Effector CD8-positive, alpha-beta T cell (primary cell): ENCODE results near the gene ZNRF2.
"Not testable (repeated sequence)": the region's sequence is repeated elsewhere in the genome, so short reads cannot be mapped to it uniquely, and the experiment has no call there.

Source experiments
- DNase-seq: peaks from one replicate; lab custom pipeline; 2025; lab: John Stamatoyannopoulos, UW

The ZNRF2 gene

GRCh38 chr7:30289634-30290033 is 5.2 kb downstream of the ZNRF2 start:
- not testable (repeated sequence) for DNase-seq

DNA sequence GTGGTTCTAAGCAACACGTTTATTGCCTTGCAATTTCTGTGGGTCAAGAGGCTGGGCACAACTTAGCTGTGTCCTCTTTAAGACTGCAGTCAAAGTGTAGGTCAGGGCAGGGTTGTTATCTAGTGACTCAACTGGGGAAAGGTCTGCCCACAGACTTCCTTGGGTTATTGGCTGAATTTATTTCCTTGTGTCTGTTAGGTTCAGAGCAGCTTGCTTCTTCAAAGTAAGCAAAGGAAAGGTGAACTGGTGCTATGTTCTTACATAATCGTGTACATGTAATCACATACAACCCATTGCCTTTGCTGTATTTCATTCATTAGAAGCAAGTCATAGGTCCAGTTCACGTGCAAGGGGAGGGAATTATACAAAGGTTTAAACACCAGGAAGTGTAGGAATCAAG is 5.9 kb downstream of the ZNRF2 start:
- DNase-seq: not testable (repeated sequence)

DNA sequence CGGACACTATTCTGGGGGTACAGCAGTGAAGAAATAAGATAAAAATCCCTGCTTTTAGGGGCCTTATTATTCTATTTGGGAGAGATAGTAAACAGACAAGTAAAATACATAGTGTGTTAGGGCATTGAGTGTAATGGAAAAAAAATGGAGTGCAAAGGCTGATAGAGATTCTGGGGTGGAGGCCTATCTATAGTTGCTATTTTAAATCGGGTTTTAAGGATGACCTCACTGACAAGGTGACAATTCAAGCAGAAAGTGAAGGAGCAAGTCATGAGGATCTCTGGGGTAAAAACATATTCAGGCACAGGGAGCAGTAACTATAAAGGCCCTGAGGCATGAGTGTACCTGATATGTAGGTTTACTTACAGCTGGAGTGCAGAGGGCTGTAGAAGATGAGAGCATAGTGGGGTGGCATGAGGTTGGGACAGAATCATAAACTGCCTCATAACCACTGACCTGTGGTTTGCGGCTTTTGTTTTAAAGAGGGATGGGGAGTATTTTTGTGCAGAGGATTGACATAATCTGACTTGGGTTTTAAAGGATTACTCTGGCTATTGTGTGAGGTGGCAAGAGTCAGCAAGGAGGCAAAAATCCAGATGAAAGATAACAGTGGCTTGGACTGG is 8.1 kb downstream of the ZNRF2 start:
- DNase-seq: not testable (repeated sequence)

- DNase-seq: not testable (repeated sequence)
Measured at GRCh38 chr7:30296304-30296703, 11.9 kb downstream of the ZNRF2 start.

- DNase-seq: not testable (repeated sequence)
Measured at GRCh38 chr7:30297499-30297898, 13.1 kb downstream of the ZNRF2 start.

- DNase-seq: not testable (repeated sequence)
Measured at GRCh38 chr7:30298409-30298808, 14.0 kb downstream of the ZNRF2 start.

GRCh38 chr7:30301751-30302150 is 17.4 kb downstream of the ZNRF2 start:
- DNase-seq: no peak

- no peak for DNase-seq
Measured at GRCh38 chr7:30302656-30303311, 18.4 kb downstream of the ZNRF2 start.

DNA sequence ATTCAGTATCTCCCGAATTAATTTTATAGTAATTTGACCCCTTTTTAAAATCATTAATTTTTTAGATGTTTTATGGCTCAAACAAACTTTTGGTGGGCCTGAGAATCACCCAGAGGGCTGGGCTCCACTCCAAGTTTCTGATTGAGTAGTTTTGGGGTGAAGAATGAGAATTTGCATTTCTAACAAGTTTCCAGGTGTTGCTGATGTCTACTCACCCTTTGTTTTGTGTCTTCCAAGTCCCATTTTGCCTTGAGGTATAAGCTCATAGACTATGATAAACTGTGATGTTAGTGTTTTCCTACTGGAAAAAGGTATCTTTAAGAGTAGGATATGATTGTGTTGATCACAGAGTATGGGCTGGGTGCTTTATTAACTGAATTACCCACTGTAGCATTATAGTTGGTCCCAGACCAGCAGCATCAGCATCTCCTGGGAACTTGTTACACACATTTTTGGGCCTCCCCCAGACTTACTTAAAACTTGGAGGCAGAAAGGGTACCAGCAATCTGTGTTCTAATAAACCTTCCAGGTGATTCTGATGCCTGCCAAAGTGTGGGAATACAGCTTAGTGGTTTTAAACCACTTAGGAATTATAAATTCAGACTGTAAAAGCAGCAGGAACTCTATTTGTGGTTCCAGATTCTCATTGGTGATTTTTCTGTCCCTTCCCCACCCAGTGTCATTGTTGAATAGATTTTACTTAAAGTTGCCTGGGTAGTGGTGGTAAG is 19.1 kb downstream of the ZNRF2 start:
- no peak for DNase-seq

- no peak for DNase-seq
Measured at GRCh38 chr7:30304177-30304884, 19.9 kb downstream of the ZNRF2 start.

- DNase-seq: no peak
Measured at GRCh38 chr7:30306976-30307375, 22.6 kb downstream of the ZNRF2 start.

GRCh38 chr7:30308389-30308788 is 24.0 kb downstream of the ZNRF2 start:
- no peak for DNase-seq

- no peak for DNase-seq
Measured at GRCh38 chr7:30309302-30309701, 24.9 kb downstream of the ZNRF2 start.

DNA sequence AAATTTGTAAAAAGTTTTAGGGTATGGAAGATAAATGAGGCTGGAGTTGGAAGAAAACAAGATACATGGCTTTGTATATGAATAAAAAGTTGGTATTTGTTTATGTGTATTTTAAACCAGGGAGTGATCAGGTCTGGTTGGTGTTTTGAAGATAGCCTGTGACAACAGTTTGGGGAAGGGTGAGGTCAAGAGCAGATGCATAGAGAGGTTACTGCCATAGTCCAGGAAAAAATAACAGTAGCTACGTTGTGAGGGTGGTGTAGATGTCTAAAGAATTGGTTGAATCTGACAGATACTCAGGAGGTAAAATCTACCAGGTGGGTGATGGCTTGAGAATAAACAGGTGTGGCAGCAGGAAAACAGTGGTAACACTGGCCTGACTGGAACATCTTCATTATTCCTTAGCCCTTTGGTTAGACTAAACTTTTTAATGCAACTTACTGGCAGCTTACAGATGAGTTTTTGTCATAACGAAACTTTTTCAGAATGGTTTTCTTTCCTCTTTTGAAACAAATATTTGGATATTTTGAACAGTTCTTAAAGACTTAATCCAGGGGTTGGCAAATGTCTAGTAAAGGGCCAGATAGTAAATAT is 25.5 kb downstream of the ZNRF2 start:
- no peak for DNase-seq

- DNase-seq: no peak
Measured at GRCh38 chr7:30310674-30311362, 26.4 kb downstream of the ZNRF2 start.

DNA sequence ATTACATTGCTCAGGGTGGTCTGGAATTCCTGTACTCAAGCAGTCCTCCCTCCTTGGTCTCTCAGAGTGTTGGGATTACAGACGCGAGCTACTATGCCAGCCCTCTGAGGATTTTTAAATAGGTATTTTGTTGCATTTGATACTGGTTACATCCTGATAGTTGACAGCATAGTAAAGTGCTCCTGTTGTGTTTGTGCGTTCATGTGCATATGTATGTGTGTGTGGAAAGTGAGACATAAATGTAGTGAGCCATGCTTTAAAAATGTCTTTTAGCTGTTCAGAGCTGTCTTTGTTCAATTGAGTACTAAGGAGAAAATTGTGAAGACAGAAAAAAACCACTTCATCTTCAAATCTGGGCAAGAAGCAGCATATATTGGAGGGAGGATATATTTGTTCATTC is 27.8 kb downstream of the ZNRF2 start:
- DNase-seq: no peak

- DNase-seq: no peak
Measured at GRCh38 chr7:30313348-30313747, 29.0 kb downstream of the ZNRF2 start.

DNA sequence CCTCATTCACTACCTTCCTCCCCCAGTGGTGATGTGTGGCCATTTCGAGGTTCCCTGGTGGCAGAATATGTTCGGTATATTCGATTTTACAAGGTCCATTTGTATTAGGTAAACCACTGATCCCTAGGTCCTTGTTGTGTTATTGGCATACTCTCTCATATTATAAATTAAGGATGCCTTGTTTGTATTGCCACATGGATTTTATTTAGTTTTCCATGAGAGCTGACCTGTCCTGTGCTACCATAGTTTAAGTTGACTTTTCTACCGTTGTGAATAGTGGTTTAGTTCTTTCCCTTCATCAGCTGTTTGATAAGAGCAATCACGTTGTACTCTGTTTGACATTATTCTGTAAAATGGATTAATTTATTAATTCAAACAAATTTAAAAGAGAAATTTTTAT is 29.4 kb downstream of the ZNRF2 start:
- DNase-seq: no peak

DNA sequence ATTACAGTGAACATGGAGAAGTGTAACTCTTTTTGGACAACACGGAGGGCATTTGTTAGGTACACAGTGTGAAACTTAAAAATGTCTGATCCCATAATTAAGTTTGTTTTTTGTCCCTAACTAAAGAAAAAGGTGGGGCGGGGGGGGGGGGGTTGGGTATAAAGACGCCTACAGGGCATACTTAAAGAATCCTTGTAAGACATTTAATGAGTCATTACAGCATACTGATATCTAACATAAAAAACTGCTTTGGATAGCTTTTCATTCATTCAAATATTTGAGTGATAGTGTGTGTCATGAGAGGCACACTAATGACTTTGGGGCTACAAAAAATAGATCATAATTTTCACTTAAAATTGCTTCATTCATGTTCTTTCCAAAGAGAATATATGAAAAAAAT is 31.2 kb downstream of the ZNRF2 start:
- DNase-seq: no peak

DNA sequence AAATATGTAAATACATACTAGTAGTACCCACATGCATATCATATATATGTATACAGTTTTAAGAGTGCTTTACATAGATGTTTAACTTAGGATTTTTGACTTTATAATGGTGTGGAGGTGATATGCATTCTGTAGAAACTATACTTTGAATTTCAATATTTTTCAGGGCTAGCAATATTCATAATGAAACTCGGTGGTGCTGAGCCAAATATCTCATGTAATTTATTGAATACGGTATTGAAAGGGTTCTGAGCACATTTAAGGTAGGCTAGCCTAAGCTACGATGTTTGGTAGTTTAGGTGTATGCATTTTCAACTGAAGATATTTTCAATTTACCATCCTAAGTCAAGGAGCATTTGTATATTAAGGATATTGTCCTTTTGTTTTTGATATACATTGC is 36.0 kb downstream of the ZNRF2 start:
- DNase-seq: no peak

DNA sequence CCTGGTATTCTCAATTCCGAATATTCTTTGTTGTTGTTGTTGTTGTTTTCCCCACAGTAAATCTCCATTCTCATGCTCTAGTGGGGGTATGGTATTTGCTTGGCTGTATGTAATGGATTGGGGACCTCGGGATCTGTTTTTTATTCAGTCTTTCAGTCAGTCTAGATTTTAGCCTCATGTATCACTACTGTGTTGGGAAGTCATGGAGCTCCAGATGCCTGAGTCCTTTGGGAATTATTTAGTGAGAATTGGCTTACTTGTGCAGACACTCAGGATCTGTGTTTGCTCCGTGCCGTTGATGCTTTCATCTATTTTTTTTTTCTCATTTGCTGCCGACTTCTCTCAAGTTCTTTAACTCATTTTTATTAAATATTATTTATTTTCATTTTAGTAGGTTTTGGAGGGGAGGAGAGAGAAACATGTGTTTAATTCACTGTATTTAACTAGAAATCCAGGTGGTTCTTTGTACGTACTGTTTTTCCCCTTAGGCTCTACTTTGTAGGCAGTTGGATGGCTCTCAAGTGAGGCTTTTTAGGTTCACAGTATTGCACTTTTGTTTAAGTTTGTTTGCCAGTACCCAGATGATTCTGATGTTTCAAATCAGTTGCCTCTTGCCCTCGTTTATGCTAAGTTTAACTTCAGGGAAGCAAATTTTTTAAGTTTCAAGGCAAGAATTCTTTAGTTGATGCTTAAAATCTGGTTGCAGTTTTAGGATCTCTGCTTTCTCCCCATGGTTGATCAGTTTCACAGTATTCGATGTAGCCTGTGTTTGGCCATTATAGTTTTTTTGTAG is 36.9 kb downstream of the ZNRF2 start:
- no peak for DNase-seq
